Mucosa of rectum (tissue), 2 donors: ENCODE measurements around the gene MED16.
A peak's percentile ranks its signal among the peaks of the same experiment; 100 is the strongest.

Experiments used
- H3K27ac ChIP-seq, 2 donors: one replicate each; pipeline ENCODE4 v1.7.0; 2013; ENCODE audit warnings: inconsistent platforms in 2 of 2, low read depth in 2 of 2, low read length in 2 of 2
- H3K27me3 ChIP-seq, 2 donors: one replicate each; pipeline ENCODE4 v1.7.0; 2013; ENCODE audit warnings: low read length in 2 of 2; ENCODE audit not compliant: control insufficient read depth in 2 of 2, insufficient read depth in 2 of 2
- H3K36me3 ChIP-seq, 2 donors: one replicate each; pipeline ENCODE4 v1.7.0; 2013; ENCODE audit warnings: low read length in 2 of 2; ENCODE audit not compliant: control insufficient read depth in 2 of 2, insufficient read depth in 2 of 2
- H3K4me1 ChIP-seq, 2 donors: one replicate each; pipeline ENCODE4 v1.7.0; 2013; ENCODE audit warnings: low read length in 2 of 2, mild to moderate bottlenecking in 1 of 2; ENCODE audit not compliant: control insufficient read depth in 2 of 2, insufficient read depth in 2 of 2
- H3K4me3 ChIP-seq, 2 donors: one replicate each; pipeline ENCODE4 v1.7.0; 2013; ENCODE audit warnings: low read length in 2 of 2
- H3K9ac ChIP-seq, 2 donors: one replicate each; pipeline ENCODE4 v1.7.0; 2013; ENCODE audit warnings: low read length in 2 of 2, low read depth in 1 of 2, mild to moderate bottlenecking in 1 of 2
- H3K9me3 ChIP-seq, 2 donors: one replicate each; pipeline ENCODE4 v1.7.0; 2013; ENCODE audit warnings: low read length in 2 of 2; ENCODE audit not compliant: control insufficient read depth in 2 of 2
- donor health status: healthy.
- donor health status: Normal muscosa, but diverticular disease.

The MED16 gene

GRCh38 chr19:919199-920050 is 26.4 kb upstream of the MED16 start:
- peak overlapping the region in 1 of 2 donors; percentile 17 for H3K9ac ChIP-seq
- H3K27ac ChIP-seq: no peak overlapping the region
- H3K27me3 ChIP-seq: peaks cover 18 to 30% of the 10 kb centered on the region in 2 donors
- H3K9me3 ChIP-seq: no peaks in the 10 kb centered on the region
- H3K4me1 ChIP-seq: peaks cover 8 to 19% of the 10 kb centered on the region in 2 donors
- H3K36me3 ChIP-seq: no peaks in the 10 kb centered on the region
- H3K4me3 ChIP-seq: no peak overlapping the region

DNA sequence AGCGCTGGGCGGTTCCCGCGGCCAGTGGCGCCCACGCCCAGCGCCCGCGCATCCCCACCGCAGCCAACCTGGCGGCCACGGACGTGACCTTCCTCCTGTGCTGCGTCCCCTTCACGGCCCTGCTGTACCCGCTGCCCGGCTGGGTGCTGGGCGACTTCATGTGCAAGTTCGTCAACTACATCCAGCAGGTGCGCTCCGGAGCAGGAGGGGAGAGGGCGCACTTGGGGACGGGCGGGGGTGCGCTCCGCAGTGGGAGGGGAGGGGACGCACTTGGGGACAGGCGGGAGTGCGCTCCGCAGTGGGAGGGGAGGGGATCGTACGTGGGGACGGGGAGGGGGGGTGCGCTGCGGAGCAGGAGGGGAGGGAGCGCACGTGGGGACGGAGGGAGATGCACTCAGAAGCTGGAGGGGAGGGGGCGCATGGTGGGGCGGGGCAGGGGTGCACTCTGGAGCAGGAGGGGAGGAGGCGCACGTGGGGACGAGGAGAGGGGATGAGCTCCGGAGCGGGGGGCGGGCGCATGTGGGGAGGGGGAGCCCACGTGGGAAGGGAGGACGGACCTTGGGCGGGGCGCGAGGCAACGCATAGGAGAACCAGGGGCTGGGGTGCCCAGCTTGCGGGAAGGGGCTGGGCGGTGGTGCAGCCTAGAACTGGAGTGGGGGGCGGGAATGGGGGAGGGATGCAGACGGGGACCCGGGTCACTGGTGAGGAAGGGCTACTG is 25.7 kb upstream of the MED16 start:
- H3K27ac ChIP-seq: no peak overlapping the region
- no peaks in the 10 kb centered on the region for H3K36me3 ChIP-seq
- peaks cover 18 to 30% of the 10 kb centered on the region in 2 donors for H3K27me3 ChIP-seq
- peaks cover 9 to 20% of the 10 kb centered on the region in 2 donors for H3K4me1 ChIP-seq
- no peak overlapping the region for H3K4me3 ChIP-seq
- no peaks in the 10 kb centered on the region for H3K9me3 ChIP-seq
- no peak overlapping the region for H3K9ac ChIP-seq

GRCh38 chr19:918152-918437 is 25.1 kb upstream of the MED16 start:
- Histone ChIP-seq H3K27ac (no peak overlapping the region), H3K36me3 (no peaks in the 10 kb centered on the region), H3K4me3 (no peak overlapping the region), H3K9ac (no peak overlapping the region), H3K9me3 (no peaks in the 10 kb centered on the region), H3K4me1 (peaks cover 12 to 23% of the 10 kb centered on the region in 2 donors), H3K27me3 (peaks cover 18 to 30% of the 10 kb centered on the region in 2 donors)

DNA sequence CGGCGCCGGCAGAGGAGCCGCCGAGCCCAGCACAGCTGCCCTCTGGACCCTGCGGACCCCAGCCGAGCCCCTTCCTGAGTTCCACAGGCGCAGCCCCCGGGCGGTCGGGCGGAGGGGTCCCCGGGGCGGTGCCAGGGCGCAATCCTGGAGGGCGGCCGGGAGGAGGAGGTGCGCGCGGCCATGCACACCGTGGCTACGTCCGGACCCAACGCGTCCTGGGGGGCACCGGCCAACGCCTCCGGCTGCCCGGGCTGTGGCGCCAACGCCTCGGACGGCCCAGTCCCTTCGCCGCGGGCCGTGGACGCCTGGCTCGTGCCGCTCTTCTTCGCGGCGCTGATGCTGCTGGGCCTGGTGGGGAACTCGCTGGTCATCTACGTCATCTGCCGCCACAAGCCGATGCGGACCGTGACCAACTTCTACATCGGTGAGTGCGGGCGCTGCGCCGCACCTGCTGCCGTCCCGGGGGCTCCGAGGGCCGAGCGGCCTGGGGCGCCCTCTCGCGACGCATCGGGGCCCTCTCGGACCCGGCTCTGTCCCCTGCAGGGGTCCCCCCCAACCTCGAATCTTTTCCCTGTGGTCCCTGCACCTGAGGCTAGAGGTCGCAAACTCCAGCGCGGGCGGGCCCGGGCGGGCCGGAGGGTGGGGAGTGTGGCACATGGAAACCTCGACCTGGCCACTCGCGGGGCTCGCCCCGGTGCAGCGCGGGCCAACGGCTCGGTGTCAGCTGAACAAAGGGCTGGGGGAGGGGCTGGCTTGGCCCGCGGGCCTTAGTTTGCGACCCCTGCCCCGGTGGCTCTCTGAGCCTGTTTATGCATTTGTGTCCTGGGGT is 24.6 kb upstream of the MED16 start, which contains the start of gene KISS1R:
TSS of gene KISS1R (plus strand) at position 11 of the 829 bp plus-strand sequence. CDS start at position 181, 170 bp downstream.
- H3K9ac ChIP-seq: peak within 1 kb of the TSS in 1 of 2 donors; percentile 1
- no peaks in the 10 kb centered on the region for H3K9me3 ChIP-seq
- H3K27ac ChIP-seq: no peak within 1 kb of the TSS
- peaks cover 18 to 30% of the 10 kb centered on the region in 2 donors for H3K27me3 ChIP-seq
- peaks cover 12 to 23% of the 10 kb centered on the region in 2 donors for H3K4me1 ChIP-seq
- no peaks in the 10 kb centered on the region for H3K36me3 ChIP-seq
- peak within 1 kb of the TSS; percentile 37 to 43 for H3K4me3 ChIP-seq

DNA sequence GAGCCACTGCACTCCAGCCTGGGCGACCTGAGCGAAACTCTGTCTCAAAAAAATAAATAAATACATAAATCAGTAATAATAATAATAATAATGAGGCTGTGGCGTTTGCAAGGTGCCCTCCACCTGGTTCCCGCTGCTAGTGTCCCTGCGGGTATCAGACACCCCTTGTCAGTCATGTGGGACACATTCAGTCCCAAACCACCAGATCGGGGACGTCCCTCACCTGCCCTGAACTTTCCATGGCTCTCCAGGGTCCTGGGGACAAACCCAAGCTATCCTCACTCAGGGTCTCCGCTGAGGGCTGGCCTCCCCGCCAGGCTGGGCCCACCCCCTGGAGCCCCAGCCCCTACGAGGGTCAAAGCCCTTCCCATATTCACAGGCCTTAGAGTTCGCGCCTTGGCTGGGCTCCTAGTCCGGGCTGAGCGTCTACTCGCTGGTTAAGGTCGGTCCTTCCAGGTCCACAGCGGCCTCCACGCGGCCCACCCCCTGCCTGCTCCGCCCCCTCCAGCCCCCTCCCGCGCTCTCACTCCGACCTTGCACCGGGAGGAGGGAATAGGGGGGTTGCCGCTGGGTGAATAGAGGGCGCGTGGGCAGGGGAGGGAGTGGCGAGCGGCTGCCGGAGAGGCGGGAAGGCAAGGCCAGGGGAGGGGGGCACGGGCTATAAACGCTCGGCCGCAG is 23.8 kb upstream of the MED16 start:
- Histone ChIP-seq H3K27ac (no peak overlapping the region), H3K27me3 (peaks cover 18 to 30% of the 10 kb centered on the region in 2 donors), H3K9me3 (no peaks in the 10 kb centered on the region), H3K4me3 (peak overlapping the region in 1 of 2 donors; percentile 43), H3K9ac (peak overlapping the region in 1 of 2 donors; percentile 1), H3K36me3 (no peaks in the 10 kb centered on the region), H3K4me1 (peaks cover 12 to 23% of the 10 kb centered on the region in 2 donors)

DNA sequence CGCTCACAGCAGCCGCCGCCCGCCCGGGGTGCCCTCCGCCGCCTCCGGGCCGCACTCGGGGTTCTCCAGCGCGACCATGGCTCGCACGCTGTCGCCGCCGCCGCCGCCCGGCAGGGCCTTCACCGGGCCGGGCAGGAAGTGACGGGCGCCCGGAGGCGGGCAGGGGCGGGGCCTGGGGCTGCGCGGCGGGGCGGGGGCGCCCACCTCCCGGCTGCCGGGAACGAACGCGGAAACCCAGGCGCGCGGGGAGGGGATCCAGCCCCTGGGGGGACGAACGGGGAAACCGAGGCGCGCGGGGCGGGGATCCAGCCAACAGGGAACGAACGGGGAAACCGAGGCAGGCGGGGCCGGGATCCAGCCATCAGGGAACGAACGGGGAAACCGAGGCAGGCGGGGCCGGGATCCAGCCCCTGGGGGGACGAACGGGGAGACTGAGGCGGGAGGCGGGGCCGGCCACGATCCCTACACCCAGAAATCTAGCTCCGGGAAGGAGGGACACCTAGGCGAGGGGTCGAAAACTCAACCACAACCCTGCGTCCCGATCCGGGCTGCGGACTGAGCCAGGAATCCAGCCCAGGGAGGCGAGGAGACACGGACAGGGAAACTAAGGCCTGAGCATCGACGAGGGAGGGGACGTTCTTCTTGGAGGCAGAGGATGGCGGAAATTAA is 20.2 kb upstream of the MED16 start, which contains the start of gene R3HDM4:
TSS of gene R3HDM4 (minus strand) at position 140 of the 669 bp plus-strand sequence. CDS start at position 78, 62 bp downstream.
- peaks cover 20 to 29% of the 10 kb centered on the region in 2 donors for H3K4me1 ChIP-seq
- no peaks in the 10 kb centered on the region for H3K9me3 ChIP-seq
- peak within 1 kb of the TSS; percentile 88 to 92 for H3K27ac ChIP-seq
- peak within 1 kb of the TSS; percentile 84 to 87 for H3K4me3 ChIP-seq
- H3K36me3 ChIP-seq: no peaks in the 10 kb centered on the region
- peaks cover 10 to 14% of the 10 kb centered on the region in 2 donors for H3K27me3 ChIP-seq
- H3K9ac ChIP-seq: peak within 1 kb of the TSS; percentile 95 to 98

DNA sequence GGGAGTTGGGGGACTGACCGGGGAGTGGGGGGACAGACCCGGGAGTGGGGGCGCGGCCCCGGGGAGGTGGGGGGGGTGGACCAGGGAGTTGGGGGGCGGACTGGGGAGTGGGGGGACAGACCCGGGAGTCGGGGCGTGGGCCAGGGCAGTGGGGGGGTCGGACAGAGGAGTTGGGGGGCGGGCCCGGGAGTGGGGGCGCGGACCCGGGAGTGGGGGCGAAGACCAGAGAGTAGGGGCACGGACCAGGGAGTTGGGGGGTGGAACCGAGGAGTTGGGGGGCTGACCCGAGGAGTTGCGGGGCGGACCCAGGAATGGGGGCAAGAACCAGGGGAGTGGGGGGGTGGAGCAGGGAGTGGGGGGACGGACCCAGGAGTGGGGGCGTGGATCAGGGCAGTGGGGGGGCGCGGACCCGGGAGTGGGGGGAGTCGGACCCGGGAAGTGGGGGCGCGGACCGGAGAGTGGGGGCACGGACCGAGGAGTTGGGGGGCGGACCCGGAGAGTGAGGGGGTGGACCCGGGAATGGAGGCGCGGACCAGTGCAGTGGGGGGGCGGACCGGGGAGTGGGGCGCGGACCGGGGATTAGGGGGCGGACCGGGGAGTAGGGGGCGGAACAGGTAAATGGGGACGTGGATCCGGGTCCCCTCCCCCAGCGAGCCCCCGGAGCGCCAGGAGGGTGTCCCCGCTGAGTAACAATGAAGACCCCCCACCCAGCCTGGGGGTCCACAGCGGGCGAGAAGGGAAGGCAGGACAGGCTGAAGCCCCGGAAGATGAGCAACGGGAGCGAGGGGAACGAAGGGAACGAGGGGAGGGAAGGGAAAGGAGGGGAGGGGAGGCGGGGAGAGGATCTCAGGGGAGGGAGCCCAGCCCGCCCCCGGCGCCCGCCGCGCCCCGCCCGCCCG is 19.4 kb upstream of the MED16 start:
- H3K27ac ChIP-seq: peak overlapping the region; percentile 82 to 92
- H3K36me3 ChIP-seq: no peaks in the 10 kb centered on the region
- peaks cover 5 to 7% of the 10 kb centered on the region in 2 donors for H3K27me3 ChIP-seq
- no peaks in the 10 kb centered on the region for H3K9me3 ChIP-seq
- H3K9ac ChIP-seq: peak overlapping the region; percentile 47 to 84
- H3K4me1 ChIP-seq: peaks cover 14 to 25% of the 10 kb centered on the region in 2 donors
- peak overlapping the region; percentile 75 to 77 for H3K4me3 ChIP-seq

GRCh38 chr19:911197-912033 is 18.4 kb upstream of the MED16 start:
- peaks cover 13 to 22% of the 10 kb centered on the region in 2 donors for H3K4me1 ChIP-seq
- H3K9me3 ChIP-seq: no peaks in the 10 kb centered on the region
- no peaks in the 10 kb centered on the region for H3K36me3 ChIP-seq
- H3K4me3 ChIP-seq: no peak overlapping the region
- no peak overlapping the region for H3K9ac ChIP-seq
- no peak overlapping the region for H3K27ac ChIP-seq
- H3K27me3 ChIP-seq: no peaks in the 10 kb centered on the region
